Progenitor cell of endocrine pancreas (in vitro differentiated cells): ENCODE data around the gene CDC20. TPM values are rescaled to one million over a fixed set of nuclear protein-coding genes. Genes with fewer than 3 reads are reported as not detected.

ENCODE experiments used
- DNase-seq: peaks from one replicate; pipeline ENCODE4 v3.0.0; 2021; ENCODE audit warnings: low spot score; ENCODE audit not compliant: unreplicated experiment
- H3K27ac Mint-ChIP-seq: 2 replicates; pipeline ENCODE4 v1.8.0; 2021; ENCODE audit warnings: mild to moderate bottlenecking, moderate library complexity, mixed read lengths
- H3K27me3 Mint-ChIP-seq: 2 replicates; pipeline ENCODE4 v1.8.0; 2021; ENCODE audit warnings: mixed read lengths
- H3K36me3 Mint-ChIP-seq: 2 replicates; pipeline ENCODE4 v1.8.0; 2022; ENCODE audit warnings: mixed read lengths; ENCODE audit not compliant: insufficient read depth
- H3K4me1 Mint-ChIP-seq: 2 replicates; pipeline ENCODE4 v1.8.0; 2021; ENCODE audit warnings: low read depth, mixed read lengths
- H3K4me3 Mint-ChIP-seq: 2 replicates; pipeline ENCODE4 v1.8.0; 2021; ENCODE audit warnings: low read depth, mild to moderate bottlenecking, moderate library complexity, mixed read lengths
- H3K9me3 Mint-ChIP-seq: 2 replicates; pipeline ENCODE4 v1.8.0; 2021; ENCODE audit warnings: low read depth, mixed read lengths
- CTCF ChIP-seq: fragments of 200-600 bp; sonication (generic); IDR thresholded peaks from one replicate; pipeline ENCODE4 v1.5.0; 2021; ENCODE audit warnings: antibody characterized with exemption, mild to moderate bottlenecking; ENCODE audit not compliant: unreplicated experiment
- total RNA-seq: library from RNA; stranded (reverse); gene quantifications from 2 replicates; pipeline ENCODE4 v1.2.1, GENCODE V29; 2021

The CDC20 gene
- total RNA-seq, 1 donor from 2014 or later: 49.4 TPM

- no peak for TF ChIP-seq CTCF
- no peak overlapping the region for H3K4me3 Mint-ChIP-seq
- no peaks in the 10 kb centered on the region for H3K9me3 Mint-ChIP-seq
- H3K27ac Mint-ChIP-seq: peak overlapping the region; percentile 84
- no peak for DNase-seq
- H3K4me1 Mint-ChIP-seq: no peaks in the 10 kb centered on the region
- H3K27me3 Mint-ChIP-seq: no peaks in the 10 kb centered on the region
- peaks cover 7% of the 10 kb centered on the region for H3K36me3 Mint-ChIP-seq
These were observed 23.4 kb downstream of the CDC20 start for GRCh38 chr1:43382027-43382779.

- DNase-seq: no peak
- peak; percentile 15 for TF ChIP-seq CTCF
- peaks cover under 1% of the 10 kb centered on the region for H3K4me1 Mint-ChIP-seq
- H3K36me3 Mint-ChIP-seq: peaks cover 7% of the 10 kb centered on the region
- no peaks in the 10 kb centered on the region for H3K27me3 Mint-ChIP-seq
- H3K9me3 Mint-ChIP-seq: no peaks in the 10 kb centered on the region
- no peak overlapping the region for H3K27ac Mint-ChIP-seq
- no peak overlapping the region for H3K4me3 Mint-ChIP-seq
These were observed 24.7 kb downstream of the CDC20 start for GRCh38 chr1:43383449-43383848.

- peaks cover 19% of the 10 kb centered on the region for H3K4me1 Mint-ChIP-seq
- H3K27me3 Mint-ChIP-seq: no peaks in the 10 kb centered on the region
- DNase-seq: no peak
- peak overlapping the region; percentile 10 for H3K27ac Mint-ChIP-seq
- peaks cover 7% of the 10 kb centered on the region for H3K36me3 Mint-ChIP-seq
- H3K4me3 Mint-ChIP-seq: no peak overlapping the region
- no peaks in the 10 kb centered on the region for H3K9me3 Mint-ChIP-seq
- no peak for TF ChIP-seq CTCF
These were observed 27.9 kb downstream of the CDC20 start for GRCh38 chr1:43386676-43387075.

- no peak for TF ChIP-seq CTCF
- no peaks in the 10 kb centered on the region for H3K9me3 Mint-ChIP-seq
- no peak for DNase-seq
- no peaks in the 10 kb centered on the region for H3K27me3 Mint-ChIP-seq
- peak overlapping the region; percentile 43 for H3K27ac Mint-ChIP-seq
- peak overlapping the region; percentile 99 for H3K4me3 Mint-ChIP-seq
- peaks cover 7% of the 10 kb centered on the region for H3K36me3 Mint-ChIP-seq
- H3K4me1 Mint-ChIP-seq: peaks cover 19% of the 10 kb centered on the region
These were observed 29.3 kb downstream of the CDC20 start for GRCh38 chr1:43387976-43388599.

- Mint-ChIP-seq H3K9me3 (no peaks in the 10 kb centered on the region), H3K4me3 (peak overlapping the region; percentile 99), H3K27me3 (no peaks in the 10 kb centered on the region), H3K36me3 (peaks cover 7% of the 10 kb centered on the region), H3K27ac (peak overlapping the region; percentile 99), H3K4me1 (peaks cover 19% of the 10 kb centered on the region)
- no peak for DNase-seq
- no peak for TF ChIP-seq CTCF
These were observed 29.8 kb downstream of the CDC20 start for GRCh38 chr1:43388613-43389012.
